HG03460 (cell line): ENCODE data around the gene RTN4RL2.
A peak's percentile ranks its signal among the peaks of the same experiment; 100 is the strongest.

Experiments
- ATAC-seq: cut with Tn5 transposase; IDR thresholded peaks from one replicate; pipeline ENCODE4 v1.9.1; 2021; ENCODE audit not compliant: unreplicated experiment

The RTN4RL2 gene

DNA sequence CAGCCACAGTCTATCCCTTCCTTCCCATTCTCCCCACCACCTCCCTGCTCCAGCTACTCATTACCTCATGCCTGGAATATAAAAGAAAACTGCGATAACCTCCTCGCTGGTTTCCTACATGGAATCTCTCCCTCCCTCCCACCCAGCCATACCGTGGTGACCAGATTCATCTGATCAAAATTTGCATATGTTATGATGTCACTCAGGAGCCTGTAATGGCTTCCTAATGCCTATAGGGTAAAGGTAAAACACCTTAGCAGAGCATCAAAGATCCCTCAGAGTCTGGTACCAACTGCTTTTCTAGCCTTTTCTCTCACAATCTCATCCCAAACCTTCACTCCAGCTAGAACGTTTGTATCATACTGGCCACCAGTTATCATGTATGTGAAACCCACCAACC, 19.6 kb downstream of the RTN4RL2 start:
- ATAC-seq: no peak

GRCh38 chr11:57480409-57481137, 20.2 kb downstream of the RTN4RL2 start:
- peak; percentile 34 for ATAC-seq

DNA sequence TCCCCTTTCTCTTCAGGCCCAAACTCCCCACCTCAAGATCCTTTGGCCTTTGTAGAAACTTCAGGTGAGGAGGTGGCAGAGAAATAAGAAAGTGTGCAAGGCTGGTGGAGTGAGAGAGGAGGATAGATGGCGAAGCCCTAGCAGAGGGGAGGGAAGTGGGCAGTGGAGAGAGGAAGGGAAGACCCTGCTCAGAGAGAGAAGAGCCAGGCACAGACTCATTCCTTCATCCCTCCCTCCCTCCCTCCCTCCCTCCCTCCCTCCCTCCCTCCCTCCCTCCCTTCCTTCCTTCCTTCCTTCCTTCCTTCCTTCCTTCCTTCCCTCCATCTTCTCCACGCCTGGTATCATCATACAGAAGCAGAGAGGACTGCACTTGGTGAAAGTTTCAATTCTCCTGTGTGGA, 21.0 kb downstream of the RTN4RL2 start:
- ATAC-seq: no peak

DNA sequence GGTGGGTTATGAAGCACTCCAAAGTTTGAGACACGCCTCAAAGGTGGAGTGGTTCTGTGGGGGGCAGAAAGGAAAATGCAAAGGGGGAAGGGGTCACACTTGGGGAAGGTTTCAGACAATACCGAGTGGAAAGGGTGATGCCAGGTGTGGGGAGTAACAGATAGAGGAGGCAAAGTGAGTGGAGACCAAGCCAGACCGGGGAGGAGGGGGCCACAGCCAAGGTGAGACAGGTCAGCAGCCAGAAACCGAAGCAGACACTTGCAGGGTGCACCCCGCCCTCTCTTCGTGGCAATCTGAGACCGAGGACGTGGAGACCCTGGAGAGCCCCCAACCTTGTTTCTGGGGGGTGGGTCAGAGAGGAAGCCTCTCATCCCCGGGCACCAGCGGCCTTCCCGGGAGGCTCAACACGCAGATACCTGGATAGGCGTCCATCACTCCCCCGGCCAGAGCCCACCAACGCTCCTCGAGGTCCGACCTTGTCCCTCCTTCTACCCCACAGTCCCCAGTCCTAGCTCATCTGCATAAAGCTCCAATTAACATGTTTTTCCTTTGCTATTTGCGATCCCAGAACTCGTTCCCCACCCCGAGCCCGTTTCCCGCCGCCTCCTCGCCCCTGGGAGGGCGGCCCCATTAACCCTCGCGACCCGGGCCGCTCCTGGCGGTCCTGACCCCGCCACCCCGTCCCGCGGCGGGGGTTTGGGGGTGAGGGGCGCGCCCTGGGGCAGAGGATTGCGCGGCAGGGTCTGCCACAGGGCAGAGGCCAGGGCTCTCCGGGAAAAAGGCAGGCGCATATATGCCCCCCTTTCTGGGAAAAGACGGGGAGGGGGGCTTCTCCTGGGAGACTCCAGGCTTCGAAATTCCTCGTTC, 21.8 kb downstream of the RTN4RL2 start:
- no peak for ATAC-seq

DNA sequence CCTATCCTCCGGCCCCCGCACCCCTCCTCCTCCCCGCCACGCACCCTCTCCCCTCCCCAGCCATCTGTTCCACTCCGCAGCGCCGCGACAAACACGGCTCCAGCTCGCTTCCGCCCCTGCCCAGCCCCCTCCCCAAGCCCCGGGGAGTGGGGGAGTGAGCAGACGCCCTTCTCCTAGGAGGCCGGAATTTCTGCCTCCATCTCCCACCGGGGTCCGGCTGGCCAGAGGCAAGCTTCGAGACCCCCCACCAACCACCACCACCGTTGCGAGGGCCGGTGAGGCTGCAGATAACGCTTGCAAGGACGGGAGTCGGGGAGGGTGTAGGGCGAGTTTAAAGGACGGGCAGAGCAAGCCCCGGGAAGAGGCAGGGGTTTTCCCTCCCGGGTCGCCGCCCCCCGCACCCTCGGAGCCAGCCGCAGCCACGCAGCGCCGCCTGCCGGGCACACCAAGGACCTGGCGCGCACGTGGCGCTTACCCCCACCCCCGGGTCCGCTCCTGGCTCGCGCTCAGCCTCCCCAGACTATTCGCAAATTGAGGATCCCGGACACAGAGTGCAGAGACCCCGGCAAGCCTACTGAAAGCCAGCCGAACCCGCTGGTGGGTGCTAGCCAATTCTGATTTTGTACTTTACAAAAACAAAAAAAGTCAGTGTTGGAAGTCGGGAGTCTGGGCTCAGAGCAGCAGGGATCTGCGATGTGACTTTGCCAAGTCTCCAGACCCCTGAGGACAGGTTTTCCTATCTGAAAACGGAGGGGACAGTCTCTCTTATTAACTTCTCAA, 22.6 kb downstream of the RTN4RL2 start:
- peak; percentile 44 for ATAC-seq

- ATAC-seq: no peak
Observed at GRCh38 chr11:57483562-57483918, 23.2 kb downstream of the RTN4RL2 start.

DNA sequence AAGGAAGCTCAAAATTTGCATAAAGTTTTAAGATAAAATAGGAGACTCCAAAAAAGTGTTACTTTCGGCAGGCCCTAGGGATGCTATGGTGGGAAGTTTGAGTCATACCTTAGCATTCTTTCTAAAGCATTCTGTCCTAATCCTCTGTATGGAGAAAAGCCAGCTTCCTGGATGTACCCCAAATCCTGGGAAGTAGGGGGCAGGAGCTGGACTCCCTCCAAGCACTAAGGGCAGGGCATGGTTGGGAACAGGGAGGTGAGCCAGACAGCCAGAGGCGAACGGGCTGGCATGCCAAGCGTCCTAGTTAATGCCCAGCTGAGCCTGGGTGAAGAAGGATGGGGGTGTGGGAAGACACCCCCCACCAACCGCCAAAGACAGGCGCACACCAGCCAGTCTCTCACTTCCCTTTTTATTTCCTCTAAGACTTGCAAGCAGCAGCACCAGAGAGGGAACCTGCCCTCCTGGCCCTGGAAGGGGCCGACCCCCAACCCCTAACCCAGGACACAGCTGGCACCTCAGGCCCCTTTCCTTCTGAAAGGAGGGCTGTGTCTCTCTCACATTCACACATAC, 23.9 kb downstream of the RTN4RL2 start:
- ATAC-seq: peak; percentile 57

- ATAC-seq: no peak
Observed at GRCh38 chr11:57485217-57485990, 25.1 kb downstream of the RTN4RL2 start.

DNA sequence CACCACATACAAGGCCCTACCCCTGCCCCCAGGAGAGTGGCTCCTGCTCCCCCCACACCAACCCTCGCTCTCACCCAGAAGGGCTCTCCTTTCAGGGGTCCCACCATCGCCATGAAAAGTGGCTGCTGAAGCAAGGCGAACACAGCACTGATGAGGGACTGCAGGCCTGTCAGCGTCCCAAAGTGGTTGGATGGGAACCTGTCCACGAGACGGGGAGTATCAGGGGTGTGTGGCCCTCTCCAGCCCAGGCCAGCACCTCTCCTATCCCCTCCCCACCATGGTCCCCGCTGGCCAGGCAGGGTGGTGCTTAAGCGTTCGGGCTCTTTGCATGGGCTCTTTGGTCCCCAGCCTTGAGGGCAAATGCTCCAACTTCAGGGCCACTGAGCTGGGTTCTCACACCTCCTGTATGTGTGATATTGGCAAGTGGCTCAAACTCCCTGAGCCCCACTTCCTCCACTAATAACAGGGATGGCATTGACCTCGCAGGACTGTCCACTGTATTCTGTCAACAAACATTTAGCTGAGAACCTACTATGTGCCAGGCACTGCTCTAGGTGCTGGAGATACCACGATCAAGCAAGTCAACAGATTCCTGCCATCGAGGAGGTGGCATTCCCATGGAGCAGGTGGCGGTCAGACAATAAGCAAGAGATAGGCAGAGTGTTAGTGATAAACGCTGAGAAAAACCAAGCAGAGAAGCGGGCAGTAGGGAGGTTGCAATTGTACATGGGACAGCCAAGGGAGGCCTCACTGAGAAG, 26.9 kb downstream of the RTN4RL2 start:
- no peak for ATAC-seq

DNA sequence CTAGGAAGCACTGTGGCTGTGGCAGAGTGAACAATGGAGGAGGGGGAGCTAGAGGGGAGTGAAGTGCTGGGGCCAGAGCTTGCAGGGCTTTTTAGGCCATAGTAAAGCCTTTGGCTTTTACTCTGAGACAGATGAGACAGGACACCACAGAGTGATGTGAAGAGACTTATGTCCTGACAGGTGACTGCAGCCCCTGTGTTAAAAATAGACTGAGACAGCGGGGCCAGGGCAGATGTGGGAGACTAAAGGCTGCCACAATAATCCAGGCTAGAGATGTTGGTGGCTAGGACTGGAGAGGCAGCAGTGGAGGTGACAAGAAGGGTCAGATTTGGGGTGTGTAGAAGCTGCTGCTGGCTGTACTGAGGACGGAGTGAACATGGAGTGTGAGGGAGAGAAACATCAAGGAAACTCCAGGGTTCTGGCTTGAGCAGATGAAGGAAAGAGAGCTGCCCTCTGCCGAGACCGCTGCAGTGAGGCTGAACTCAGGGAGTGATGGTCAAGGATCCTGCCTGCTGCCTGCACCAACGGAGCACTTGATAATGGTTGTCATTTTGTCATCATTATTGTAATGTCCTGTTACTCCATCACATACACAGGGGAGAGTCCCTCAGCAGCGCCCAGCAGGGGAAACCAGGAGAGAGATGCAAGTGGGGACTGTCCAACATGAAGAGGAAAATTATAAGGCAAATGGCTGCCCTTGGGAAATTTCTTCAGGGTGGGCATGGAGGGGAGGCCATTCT, 27.8 kb downstream of the RTN4RL2 start:
- ATAC-seq: no peak

- ATAC-seq: no peak
Observed at GRCh38 chr11:57490456-57491248, 30.3 kb downstream of the RTN4RL2 start.

- no peak for ATAC-seq
Observed at GRCh38 chr11:57491371-57492061, 31.2 kb downstream of the RTN4RL2 start.

- peak; percentile 65 for ATAC-seq
Observed at GRCh38 chr11:57493507-57494503, 33.5 kb downstream of the RTN4RL2 start.

GRCh38 chr11:57496109-57496820, 35.9 kb downstream of the RTN4RL2 start:
- no peak for ATAC-seq

DNA sequence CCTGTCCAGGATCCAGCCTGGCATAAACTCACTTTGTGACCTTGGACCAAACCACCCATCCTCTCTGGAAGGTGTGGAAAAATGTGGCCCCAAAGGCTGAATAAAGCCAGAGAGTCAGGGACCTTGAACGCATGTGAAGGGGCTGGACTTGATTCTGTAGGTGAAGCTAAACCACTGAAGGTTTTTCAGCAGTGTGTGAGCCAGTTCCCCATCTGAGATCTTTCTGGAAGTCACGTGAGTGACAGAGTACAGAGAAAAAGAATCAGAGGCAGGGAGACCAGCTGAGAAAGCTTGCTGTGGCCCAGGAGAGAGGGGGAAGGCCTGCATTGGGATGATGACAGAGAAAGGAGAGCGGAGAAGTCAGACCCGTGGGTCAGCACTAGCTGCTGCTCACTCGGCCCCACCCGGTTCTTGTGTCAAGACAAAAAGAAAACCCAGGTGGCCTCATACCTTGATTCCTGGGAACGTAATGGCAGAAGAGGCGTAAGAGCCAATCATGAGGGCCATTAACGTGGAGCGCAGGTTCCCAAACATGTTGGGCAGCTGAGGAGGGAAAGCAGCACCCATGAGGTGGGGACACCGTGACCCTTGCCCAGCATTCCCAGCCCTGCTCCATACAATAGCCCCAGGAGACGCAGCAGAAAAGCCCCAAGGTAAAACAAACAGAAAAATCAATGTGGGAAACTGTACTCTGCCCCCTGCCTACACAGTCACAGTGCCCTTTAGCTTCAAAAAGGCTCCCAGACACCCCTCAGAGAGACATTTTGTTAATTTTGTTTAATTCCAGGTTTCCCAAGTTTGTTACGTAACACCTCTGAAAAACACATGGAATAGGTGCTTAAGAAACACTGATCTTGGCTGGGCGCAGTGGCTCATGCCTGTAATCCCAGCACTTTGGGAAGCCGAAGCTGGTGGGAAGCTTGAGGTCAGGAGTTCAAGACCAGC, 37.2 kb downstream of the RTN4RL2 start:
- ATAC-seq: no peak
